Cardiac muscle cell (in vitro differentiated cells and primary cell): ENCODE measurements around the gene OR10A6. TPM values are rescaled to one million over a fixed set of nuclear protein-coding genes. Genes with fewer than 3 reads are reported as not detected.

Source experiments
- DNase-seq, 2 donors: peaks; one replicate each; pipeline versions ENCODE4 v3.0.0 to v3.0.0-alpha.2; 2010 to 2017; ENCODE audit warnings: low read depth in 1 of 2, low spot score in 1 of 2
- H3K27ac ChIP-seq: fragments of 200-600 bp; sonication (generic); 2 replicates; pipeline ENCODE4 v1.5.1; 2016
- H3K27me3 ChIP-seq: fragments of 200-600 bp; sonication (generic); 2 replicates; pipeline ENCODE4 v1.6.0; 2016; ENCODE audit warnings: control low read depth
- H3K36me3 ChIP-seq: fragments of 200-600 bp; sonication (generic); 2 replicates; pipeline ENCODE4 v1.5.1; 2016; ENCODE audit warnings: control low read depth
- H3K4me1 ChIP-seq: fragments of 200-600 bp; sonication (generic); 2 replicates; pipeline ENCODE4 v1.8.1; 2017; ENCODE audit warnings: low read depth, mild to moderate bottlenecking, mixed run types
- H3K4me3 ChIP-seq: fragments of 200-600 bp; sonication (generic); 2 replicates; pipeline ENCODE4 v1.5.1; 2016; ENCODE audit warnings: mild to moderate bottlenecking
- H3K9me3 ChIP-seq: fragments of 200-600 bp; sonication (generic); 2 replicates; pipeline ENCODE4 v1.5.1; 2017; ENCODE audit warnings: low read depth, mild to moderate bottlenecking, control low read depth
- polyA plus RNA-seq: library from polyadenylated mRNA; unstranded; fragments of >200 nt; fragmentation: Nextera tagmentation; extraction: Ambion mirVana; gene quantifications from 2 replicates; pipeline ENCODE4 v1.2.1, GENCODE V29; 2016
- total RNA-seq: library from RNA; depleted of rRNA; stranded (reverse); fragments of >200 nt; gene quantifications from 2 replicates; pipeline ENCODE4 v1.2.3, GENCODE V29; 2016
- TF ChIP-seq, protein P1 (sequence below): IDR thresholded peaks from 2 replicates; pipeline ENCODE4 v1.5.1; 2012; ENCODE audit warnings: low read depth, mild to moderate bottlenecking, low read length

Gene OR10A6
- total and polyA plus RNA-seq, 2 experiments from 2014 or later: not detected

DNA sequence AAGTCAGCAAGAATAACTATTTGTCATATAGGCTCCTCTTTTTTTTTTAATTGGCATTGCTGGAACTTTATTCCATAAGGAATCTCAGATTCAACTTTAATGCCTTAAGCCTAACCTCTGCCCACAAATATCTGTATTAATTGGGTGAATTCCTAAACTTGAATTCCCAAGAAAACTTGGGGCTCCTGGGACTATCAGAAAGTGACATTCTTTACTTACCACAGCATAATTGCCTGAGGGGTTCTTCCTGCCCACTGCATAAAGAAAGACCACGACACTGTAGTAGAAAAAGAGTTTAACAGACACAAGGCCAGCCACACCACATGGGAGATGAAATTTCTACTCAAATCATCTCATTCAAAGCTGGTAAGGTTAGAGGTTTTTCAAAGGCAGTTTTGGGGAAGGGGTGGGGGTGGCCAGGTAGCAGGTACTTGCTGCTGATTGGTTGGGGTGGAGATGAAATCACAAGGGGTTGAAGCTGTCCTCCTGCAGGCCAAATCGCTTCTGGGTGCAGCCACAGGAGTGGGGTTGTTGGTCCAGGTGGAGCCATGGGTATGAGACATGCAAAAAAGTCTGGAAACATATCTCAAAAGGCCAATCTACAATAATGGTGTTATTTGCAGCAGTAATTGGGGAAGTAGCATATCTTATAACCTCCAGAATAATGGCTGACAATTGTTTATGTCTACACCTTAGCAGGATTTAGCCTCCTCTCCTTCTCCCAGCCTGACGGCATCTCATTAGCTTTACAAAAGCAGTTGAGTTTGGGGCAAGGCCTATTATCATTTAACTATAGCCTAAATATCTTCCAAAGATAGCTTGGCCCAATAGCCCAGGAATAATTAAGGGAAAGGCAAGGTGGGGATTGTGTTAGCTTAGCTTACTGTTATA is 38.9 kb upstream of the OR10A6 start:
- H3K9me3 ChIP-seq: no peaks in the 10 kb centered on the region
- H3K27me3 ChIP-seq: no peaks in the 10 kb centered on the region
- DNase-seq: no peak
- no peak overlapping the region for H3K27ac ChIP-seq
- H3K4me1 ChIP-seq: no peaks in the 10 kb centered on the region
- no peaks in the 10 kb centered on the region for H3K36me3 ChIP-seq
- H3K4me3 ChIP-seq: no peak overlapping the region
- TF ChIP-seq, protein P1, sequence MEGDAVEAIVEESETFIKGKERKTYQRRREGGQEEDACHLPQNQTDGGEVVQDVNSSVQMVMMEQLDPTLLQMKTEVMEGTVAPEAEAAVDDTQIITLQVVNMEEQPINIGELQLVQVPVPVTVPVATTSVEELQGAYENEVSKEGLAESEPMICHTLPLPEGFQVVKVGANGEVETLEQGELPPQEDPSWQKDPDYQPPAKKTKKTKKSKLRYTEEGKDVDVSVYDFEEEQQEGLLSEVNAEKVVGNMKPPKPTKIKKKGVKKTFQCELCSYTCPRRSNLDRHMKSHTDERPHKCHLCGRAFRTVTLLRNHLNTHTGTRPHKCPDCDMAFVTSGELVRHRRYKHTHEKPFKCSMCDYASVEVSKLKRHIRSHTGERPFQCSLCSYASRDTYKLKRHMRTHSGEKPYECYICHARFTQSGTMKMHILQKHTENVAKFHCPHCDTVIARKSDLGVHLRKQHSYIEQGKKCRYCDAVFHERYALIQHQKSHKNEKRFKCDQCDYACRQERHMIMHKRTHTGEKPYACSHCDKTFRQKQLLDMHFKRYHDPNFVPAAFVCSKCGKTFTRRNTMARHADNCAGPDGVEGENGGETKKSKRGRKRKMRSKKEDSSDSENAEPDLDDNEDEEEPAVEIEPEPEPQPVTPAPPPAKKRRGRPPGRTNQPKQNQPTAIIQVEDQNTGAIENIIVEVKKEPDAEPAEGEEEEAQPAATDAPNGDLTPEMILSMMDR: no peak

DNA sequence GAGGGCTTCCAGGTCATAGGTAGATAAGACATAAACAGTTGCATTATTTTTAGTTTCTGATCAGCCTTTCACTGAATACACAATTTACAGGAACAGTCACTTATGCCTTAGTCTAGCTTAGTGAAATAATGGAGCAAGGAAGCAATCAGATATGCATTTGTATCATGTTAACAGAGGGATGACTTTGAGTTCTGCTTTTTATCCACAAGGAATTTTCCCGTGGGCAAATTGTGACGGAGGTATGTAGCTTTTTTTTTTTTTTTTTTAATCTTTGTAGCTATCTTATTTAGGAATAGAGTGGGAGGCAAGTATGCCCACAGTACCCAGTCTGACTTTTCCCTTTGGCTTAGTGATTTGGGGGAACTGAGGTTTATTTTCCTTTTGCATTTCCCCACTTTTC is 37.6 kb upstream of the OR10A6 start:
- TF ChIP-seq, protein P1: no peak
- Histone ChIP-seq H3K36me3 (no peaks in the 10 kb centered on the region), H3K4me3 (no peak overlapping the region), H3K27ac (no peak overlapping the region), H3K9me3 (no peaks in the 10 kb centered on the region), H3K4me1 (no peaks in the 10 kb centered on the region), H3K27me3 (no peaks in the 10 kb centered on the region)
- DNase-seq: no peak

DNA sequence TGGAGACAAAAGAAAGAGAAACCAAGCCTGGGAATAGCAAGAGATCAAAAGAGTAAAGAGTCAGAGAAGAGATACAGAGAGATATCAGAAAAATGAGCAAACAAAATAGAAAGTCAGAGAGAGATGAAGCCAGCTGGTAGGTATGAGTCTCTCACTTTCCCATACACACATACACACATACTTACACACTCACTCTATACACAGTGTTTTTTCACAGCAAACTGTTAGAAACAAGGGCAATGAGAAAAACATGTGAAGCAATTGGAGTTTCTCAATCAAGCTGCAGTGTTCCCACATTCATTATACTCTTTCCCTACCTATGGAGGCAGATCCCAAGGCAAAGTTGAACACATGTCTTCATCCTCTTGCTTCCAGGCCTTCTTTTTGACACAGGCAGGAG is 36.8 kb upstream of the OR10A6 start:
- Histone ChIP-seq H3K4me3 (no peak overlapping the region), H3K27ac (no peak overlapping the region), H3K36me3 (no peaks in the 10 kb centered on the region), H3K9me3 (no peaks in the 10 kb centered on the region), H3K4me1 (no peaks in the 10 kb centered on the region), H3K27me3 (no peaks in the 10 kb centered on the region)
- DNase-seq: no peak
- TF ChIP-seq, protein P1: no peak

DNA sequence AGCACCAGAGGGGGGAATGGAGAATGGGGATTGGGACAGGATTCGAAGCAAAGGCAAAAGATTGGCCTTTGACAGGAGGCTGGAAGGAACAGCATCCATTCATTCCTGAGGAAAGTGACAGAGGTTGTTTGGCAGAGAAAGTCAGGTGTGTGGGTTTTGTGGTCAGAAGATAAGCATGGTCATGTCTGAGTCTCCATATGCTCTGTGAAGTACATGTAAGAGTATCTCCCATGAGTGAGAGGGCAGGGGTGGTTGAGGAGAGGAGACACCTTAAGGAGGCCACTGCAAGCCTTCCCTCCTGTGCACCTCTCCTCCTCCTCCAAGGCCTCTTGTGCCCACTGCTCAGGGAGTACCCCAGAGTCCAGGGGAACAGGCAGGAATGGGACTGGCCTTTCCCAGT is 36.0 kb upstream of the OR10A6 start:
- Histone ChIP-seq H3K4me1 (no peaks in the 10 kb centered on the region), H3K4me3 (no peak overlapping the region), H3K27me3 (no peaks in the 10 kb centered on the region), H3K27ac (no peak overlapping the region), H3K36me3 (no peaks in the 10 kb centered on the region), H3K9me3 (no peaks in the 10 kb centered on the region)
- no peak for DNase-seq
- TF ChIP-seq, protein P1: no peak

DNA sequence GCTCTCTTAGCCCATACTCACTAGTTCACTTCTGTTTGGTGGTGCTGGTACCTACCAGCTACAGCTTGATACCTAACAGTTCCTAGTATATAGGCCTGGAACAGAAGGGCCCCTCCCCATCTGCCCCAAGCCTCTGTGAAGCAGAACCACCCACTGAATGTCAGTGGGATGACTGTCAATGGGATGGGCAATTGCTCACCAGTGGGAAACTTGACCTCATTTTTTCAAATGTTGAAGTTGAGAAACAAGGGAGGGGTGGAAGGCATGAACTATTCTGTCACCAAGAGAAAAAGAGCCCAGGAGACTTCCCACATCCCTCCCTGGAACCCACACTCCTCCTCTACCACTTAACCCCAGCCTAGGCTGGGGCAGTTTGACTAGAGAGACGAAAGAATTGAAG is 34.3 kb upstream of the OR10A6 start, which contains the start of gene NLRP10:
NLRP10 (minus strand) TSS at position 62 of the 400 bp plus-strand sequence. CDS start 1,952 bp downstream, outside the sequence.
- no peak for DNase-seq
- Histone ChIP-seq H3K9me3 (no peaks in the 10 kb centered on the region), H3K4me1 (no peaks in the 10 kb centered on the region), H3K27me3 (no peaks in the 10 kb centered on the region), H3K4me3 (no peak within 1 kb of the TSS), H3K36me3 (no peaks in the 10 kb centered on the region), H3K27ac (no peak within 1 kb of the TSS)
- TF ChIP-seq, protein P1: no peak
